NCI-H2196 (cell line): Measurements from ENCODE around the gene NCF2.

Source experiments
- DNase-seq: peaks from one replicate; lab custom pipeline; 2025; ENCODE audit not compliant: unreplicated experiment; lab: John Stamatoyannopoulos, UW

NCF2 gene

GRCh38 chr1:183586455-183586854 lies 3.8 kb downstream of the NCF2 start:
- no peak for DNase-seq

DNA sequence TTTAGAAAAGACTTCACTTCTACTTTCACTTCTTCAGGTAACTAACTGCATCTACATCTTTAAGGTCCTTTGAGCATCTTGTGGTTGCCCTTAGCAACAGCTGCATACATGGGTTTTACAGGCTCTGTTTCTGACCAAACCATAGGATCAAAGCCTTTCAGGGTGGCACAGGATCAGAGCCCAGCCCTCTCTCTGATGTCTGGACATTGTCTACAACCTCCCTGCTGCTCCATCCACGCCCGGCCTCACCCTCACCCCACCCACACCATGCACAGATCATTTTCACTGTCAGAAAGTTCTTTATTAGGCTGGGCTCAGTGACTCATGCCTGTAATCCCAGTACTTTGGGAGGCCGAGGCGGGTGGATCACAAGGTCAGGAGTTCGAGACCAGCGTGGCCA lies 5.2 kb downstream of the NCF2 start:
- no peak for DNase-seq

- DNase-seq = no peak
Measured at GRCh38 chr1:183584147-183584546, 6.1 kb downstream of the NCF2 start.

- DNase-seq = no peak
Measured at GRCh38 chr1:183583466-183583865, 6.8 kb downstream of the NCF2 start.

DNA sequence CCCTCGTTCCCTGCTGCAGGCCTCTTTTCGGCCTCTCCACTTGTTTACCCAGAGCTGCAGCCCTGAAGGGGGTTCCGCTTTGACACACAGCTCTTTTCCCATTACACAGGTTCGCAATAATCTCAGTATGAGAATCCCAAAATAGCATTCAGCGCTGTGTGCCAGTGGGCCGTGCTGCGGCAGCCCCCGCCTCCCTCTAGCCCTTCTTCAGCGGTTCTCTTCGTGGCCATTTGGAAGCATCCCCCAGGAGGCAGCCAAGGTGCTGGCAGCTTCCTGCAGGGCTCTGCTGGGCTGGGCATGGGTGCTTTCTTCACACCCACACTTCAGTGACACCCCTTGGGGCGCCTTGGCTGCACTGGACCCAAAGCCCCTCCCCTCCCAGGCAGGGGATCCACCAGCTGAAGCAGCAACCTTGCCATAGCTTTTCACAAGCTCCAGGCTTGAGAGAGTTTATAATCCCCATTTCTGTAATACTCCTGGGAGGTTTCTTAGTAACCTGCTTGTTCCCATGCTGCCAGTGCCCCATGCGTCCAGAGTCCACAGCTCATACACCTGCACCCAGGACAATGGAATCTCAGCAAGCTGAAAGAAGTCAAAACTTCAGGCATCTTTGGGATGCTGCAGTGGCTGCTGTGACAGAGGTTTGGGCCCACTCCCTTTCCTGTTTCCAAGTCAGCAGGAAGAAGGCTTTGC lies 8.1 kb downstream of the NCF2 start:
- no peak for DNase-seq

GRCh38 chr1:183580281-183580682 lies 10.0 kb downstream of the NCF2 start:
- peak; percentile 67 for DNase-seq

- no peak for DNase-seq
Measured at GRCh38 chr1:183578856-183579255, 11.4 kb downstream of the NCF2 start.

GRCh38 chr1:183577897-183578465 lies 12.3 kb downstream of the NCF2 start:
- DNase-seq = no peak

DNA sequence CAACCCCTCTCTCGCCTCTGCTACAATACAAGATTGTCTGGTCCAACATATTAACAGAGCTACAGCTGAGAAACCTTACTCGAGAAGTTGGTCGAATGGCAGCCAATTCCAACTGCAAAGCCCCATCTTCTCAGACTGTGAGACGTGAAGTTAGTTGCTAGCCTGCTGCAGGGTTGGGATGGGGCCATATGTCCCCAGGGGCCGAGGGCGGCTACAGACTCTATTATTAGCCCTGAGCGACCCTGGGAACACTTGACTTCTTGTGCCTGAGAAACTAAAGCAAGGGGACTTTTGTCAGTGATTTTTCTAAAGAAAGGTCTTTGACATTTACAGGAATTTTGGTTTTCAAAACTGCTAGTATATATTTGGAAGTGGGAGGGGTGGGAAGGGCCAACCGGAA lies 13.7 kb downstream of the NCF2 start:
- DNase-seq = no peak

DNA sequence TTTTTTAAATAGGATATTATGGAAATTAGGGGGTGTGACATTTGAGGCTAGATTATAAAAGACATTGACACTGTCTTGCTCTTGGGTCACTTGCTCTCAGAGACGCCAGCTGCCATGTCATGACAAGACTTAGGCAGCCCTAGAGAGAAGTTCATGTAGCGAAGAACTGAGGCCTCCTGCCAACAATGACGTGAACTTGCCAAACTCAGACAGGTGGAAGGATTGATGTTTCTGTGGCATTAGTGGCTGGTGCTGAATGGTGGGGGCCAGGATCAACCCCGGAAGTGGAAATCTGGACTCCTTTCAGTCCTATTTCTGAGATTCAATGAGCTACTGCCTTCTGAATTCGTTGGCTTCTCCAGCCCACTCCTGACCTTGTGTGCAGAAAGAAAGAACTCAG lies 14.7 kb downstream of the NCF2 start:
- DNase-seq = no peak

GRCh38 chr1:183572721-183573120 lies 17.5 kb downstream of the NCF2 start:
- no peak for DNase-seq

GRCh38 chr1:183571678-183572268 lies 18.5 kb downstream of the NCF2 start:
- no peak for DNase-seq

DNA sequence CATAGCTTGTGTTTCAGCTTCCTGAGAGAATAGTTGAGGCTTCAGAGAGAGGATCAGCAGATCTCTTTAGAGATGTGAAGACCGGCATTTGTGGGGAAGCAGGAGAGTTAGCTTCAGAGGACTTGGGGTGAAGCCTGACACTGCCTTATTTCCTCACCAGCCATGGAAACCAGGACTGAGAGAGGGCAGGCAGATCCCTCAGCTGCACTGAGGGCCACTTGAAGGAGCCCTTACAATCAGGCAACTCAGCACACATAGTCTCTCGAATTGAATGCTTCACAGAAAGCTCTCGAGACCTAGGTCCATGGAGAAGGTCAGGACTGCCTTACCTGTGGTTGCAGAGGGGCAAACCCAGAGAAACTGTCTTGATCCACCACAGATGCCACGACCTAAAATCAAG lies 19.8 kb downstream of the NCF2 start:
- no peak for DNase-seq

- DNase-seq = no peak
Measured at GRCh38 chr1:183569801-183570200, 20.5 kb downstream of the NCF2 start.

- DNase-seq = peak; percentile 33
Measured at GRCh38 chr1:183569141-183569540, 21.1 kb downstream of the NCF2 start.

DNA sequence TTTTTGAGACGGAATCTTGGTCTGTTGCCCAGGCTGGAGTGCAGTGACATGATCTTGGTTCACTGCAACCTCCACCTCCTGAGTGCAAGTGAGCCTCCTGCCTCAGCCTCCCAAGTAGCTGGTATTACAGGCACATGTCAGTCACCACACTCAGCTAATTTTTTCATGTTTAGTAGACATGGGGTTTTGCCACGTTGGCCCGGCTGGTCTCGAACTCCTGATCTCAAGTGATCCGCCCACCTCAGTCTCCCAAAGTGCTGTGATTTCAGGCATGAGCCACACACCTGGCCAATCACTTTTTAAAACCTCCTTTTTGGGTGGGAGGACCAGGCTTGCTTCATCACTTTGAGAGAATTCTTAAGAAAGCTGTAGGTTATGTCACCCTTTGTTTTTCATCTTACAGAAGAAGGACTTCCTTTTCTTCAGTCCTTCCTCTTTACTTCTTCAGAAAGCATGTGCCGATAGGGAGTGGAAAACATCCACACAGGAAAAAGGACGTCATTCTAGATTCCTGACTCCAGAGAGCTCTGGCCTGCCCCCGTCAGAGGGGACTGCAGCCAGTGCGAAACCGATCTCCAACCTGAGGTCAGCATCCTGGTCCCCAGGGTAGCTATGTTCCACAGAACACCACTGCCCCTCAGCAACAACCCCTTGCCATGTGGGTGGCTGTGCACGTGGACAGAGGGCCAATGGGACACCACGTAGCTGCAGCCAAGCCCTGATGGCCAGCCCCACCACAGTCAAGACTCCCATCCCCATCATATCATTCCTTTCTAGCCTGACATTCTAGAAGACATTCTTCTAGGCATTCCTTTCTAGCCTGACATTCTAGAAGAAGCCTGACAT lies 21.9 kb downstream of the NCF2 start:
- DNase-seq = no peak

- peak; percentile 87 for DNase-seq
Measured at GRCh38 chr1:183567584-183567983, 22.7 kb downstream of the NCF2 start.

DNA sequence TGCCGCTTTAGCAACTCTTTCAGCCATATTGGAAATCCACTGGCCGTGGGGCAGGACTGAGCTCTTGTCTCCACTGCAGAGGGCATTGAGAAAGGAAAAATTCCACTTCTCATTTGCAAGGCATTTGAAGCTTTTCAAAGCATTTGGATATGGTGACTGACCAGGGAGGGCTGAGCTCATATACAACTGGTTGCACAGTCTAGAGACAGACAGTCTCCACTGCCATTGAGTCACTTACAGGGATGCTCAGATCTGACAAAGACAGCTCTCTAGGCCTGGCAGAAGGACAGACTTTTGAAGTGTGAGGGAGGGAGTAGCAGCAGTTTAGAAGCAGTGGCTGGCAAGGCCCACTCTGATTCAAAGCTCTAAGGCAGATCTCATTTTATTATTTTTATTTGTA lies 24.2 kb downstream of the NCF2 start:
- DNase-seq = no peak

DNA sequence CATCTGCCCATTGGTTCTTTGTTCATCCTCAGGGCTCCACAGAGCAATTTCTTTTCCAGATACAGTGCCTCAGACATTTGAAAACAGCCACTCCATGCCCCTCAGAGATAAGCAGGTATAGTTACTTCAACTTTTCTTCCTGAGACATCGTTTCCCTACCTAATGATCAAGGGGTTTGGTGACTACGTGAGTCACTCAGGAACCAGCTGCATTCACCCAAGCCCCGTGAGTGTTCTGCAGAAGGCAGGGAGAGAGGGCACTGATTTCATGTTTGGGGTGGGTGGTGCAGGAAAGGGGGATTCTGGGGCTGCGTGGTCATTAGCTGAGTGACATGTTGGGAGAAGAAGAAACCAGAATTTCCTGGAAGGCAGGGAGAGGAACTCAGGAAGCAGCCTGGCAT lies 25.0 kb downstream of the NCF2 start:
- no peak for DNase-seq

GRCh38 chr1:183562701-183563100 lies 27.6 kb downstream of the NCF2 start:
- no peak for DNase-seq

DNA sequence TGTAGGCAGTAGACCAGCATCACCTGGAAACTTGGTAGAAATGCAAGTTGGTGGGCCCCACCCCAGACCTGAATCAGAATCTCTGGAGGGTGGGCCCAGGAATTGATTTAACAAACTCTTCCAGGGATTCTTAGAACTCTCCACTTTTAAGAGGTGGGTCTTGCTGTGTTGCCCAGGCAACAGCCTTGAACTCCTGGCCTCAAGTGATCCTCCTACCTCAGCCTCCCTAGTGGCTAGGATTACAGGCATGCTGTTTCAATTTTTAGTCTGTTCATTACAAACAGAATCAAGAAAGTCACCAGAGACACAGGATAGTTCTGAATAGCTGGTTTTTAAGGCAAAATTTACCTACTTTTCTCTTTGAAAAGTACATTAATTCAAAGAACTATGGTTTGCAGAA lies 31.2 kb downstream of the NCF2 start:
- no peak for DNase-seq

DNA sequence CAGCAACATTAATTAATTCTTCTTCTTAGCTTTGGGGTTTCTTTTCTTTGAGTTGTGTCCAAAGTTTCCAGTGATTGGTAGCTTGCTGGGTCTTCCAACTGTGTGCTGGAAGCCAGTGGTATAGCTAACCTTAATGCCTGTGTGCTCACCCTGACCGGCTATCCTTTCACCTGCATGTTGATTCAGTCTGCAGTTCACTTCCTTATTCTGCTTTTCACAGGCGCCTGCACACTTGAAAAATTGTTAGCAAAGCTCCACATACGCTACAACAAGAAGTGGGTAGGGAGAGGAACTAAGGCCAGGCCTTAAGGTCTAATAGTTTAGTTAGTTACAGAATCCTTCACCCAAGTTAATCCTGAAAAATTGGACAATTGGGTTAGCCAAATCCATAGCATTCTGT lies 35.7 kb downstream of the NCF2 start:
- DNase-seq = no peak
